ENCODE results near the gene ELAVL3. TPM values are rescaled to one million over a fixed set of nuclear protein-coding genes. Genes with fewer than 3 reads are reported as not detected.

Gene ELAVL3
- polyA plus RNA-seq, 3 donors = not detected

DNA sequence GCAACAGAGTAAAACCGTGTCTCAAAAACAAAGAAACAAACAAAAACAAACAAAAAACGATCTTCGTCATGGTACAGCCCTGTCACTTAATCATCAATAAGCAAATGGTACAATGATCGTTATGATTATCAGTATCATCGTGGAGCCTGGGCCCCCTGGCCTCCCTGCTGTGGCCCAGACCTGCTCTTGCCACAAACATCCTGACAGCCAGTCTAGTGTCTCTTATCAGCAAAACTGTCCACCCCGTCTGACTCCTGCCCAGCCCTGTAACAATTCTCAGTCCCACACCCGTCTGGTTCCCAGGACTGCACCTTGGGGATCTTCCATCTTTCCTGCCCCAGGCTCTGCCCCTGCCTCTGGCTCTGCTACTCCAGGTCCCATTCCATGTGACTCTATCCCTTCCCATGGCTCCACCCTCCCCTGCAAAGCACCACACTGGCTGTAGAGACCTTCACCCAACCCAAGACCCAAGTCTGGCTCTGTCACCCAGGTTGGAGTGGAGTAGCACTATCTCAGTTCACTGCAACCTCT is 19.1 kb upstream of the ELAVL3 start:
- Mint-ChIP-seq H3K36me3 (peaks cover 23 to 35% of the 10 kb centered on the region in 2 donors), H3K27me3 (ENCODE audit: low read depth in 3 of 3) (peaks cover 0 to 3% (median 0%) of the 10 kb centered on the region in 3 donors), H3K9me3 (no peaks in the 10 kb centered on the region), H3K4me3 (no peak overlapping the region), H3K4me1 (peaks cover 6% of the 10 kb centered on the region), H3K27ac (peak overlapping the region in 2 of 7 donors; percentile 0 to 19)
- no peak overlapping the region for H2AFZ ChIP-seq (ENCODE audit: insufficient read depth, low read depth, low read length, poor library complexity, severe bottlenecking)
- intact Hi-C loops (cut with micrococcal nuclease) = no loop called here
- TF ChIP-seq, protein P1, sequence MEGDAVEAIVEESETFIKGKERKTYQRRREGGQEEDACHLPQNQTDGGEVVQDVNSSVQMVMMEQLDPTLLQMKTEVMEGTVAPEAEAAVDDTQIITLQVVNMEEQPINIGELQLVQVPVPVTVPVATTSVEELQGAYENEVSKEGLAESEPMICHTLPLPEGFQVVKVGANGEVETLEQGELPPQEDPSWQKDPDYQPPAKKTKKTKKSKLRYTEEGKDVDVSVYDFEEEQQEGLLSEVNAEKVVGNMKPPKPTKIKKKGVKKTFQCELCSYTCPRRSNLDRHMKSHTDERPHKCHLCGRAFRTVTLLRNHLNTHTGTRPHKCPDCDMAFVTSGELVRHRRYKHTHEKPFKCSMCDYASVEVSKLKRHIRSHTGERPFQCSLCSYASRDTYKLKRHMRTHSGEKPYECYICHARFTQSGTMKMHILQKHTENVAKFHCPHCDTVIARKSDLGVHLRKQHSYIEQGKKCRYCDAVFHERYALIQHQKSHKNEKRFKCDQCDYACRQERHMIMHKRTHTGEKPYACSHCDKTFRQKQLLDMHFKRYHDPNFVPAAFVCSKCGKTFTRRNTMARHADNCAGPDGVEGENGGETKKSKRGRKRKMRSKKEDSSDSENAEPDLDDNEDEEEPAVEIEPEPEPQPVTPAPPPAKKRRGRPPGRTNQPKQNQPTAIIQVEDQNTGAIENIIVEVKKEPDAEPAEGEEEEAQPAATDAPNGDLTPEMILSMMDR (IDR thresholded peaks at IDR 0.05) = no peak
- H3K4me3 ChIP-seq (replicated peaks in 1 of 3; ENCODE audit: low read depth in 2 of 3, low read length in 3 of 3) = no peak overlapping the region
- no peaks in the 10 kb centered on the region for H3K27me3 ChIP-seq (ENCODE audit: control insufficient read depth in 2 of 2, insufficient read depth in 2 of 2, low read length in 2 of 2)
- H3K27ac ChIP-seq (ENCODE audit: low read depth in 1 of 2, low read length in 2 of 2) = no peak overlapping the region
- peaks cover 16 to 19% of the 10 kb centered on the region in 2 donors for H3K36me3 ChIP-seq (replicated peaks in 1 of 2; ENCODE audit: control insufficient read depth in 1 of 2, insufficient read depth in 2 of 2, low read length in 2 of 2)
- H3K79me2 ChIP-seq (ENCODE audit: insufficient read depth, low read length) = no peaks in the 10 kb centered on the region
- H3K4me2 ChIP-seq (replicated peaks; ENCODE audit: extremely low read depth, low read length, poor library complexity, severe bottlenecking) = no peak overlapping the region
- H3K9me3 ChIP-seq (replicated peaks in 1 of 2; ENCODE audit: control insufficient read depth in 1 of 2, insufficient read depth in 1 of 2, low read length in 2 of 2) = no peaks in the 10 kb centered on the region
- no peaks in the 10 kb centered on the region for H4K20me1 ChIP-seq (ENCODE audit: insufficient read depth, low read length)
- no peak for DNase-seq
- H3K9ac ChIP-seq (ENCODE audit: insufficient read depth, low read length, poor library complexity, severe bottlenecking) = no peak overlapping the region
- H3K4me1 ChIP-seq (ENCODE audit: control insufficient read depth in 1 of 2, insufficient read depth in 2 of 2, low read length in 2 of 2) = peaks cover 5 to 6% of the 10 kb centered on the region in 2 donors
- 94% methylated on average over 6 of the region's 7 CpGs for WGBS (ENCODE audit: insufficient coverage)

GRCh38 chr19:11499220-11499726 is 18.4 kb upstream of the ELAVL3 start:
- intact Hi-C loops (cut with micrococcal nuclease) = no loop called here
- H3K4me2 ChIP-seq (replicated peaks; ENCODE audit: extremely low read depth, low read length, poor library complexity, severe bottlenecking) = no peak overlapping the region
- WGBS (ENCODE audit: insufficient coverage) = 100% methylated on average over 1 of the region's 6 CpGs
- Mint-ChIP-seq H3K27ac (peak overlapping the region in 1 of 7 donors; percentile 83), H3K4me1 (no peaks in the 10 kb centered on the region), H3K9me3 (no peaks in the 10 kb centered on the region), H3K27me3 (ENCODE audit: low read depth in 3 of 3) (peaks cover 0 to 3% (median 0%) of the 10 kb centered on the region in 3 donors), H3K36me3 (peaks cover 25 to 39% of the 10 kb centered on the region in 2 donors), H3K4me3 (no peak overlapping the region)
- H3K36me3 ChIP-seq (replicated peaks in 1 of 2; ENCODE audit: control insufficient read depth in 1 of 2, insufficient read depth in 2 of 2, low read length in 2 of 2) = peaks cover 20 to 22% of the 10 kb centered on the region in 2 donors
- H2AFZ ChIP-seq (ENCODE audit: insufficient read depth, low read depth, low read length, poor library complexity, severe bottlenecking) = no peak overlapping the region
- H3K9ac ChIP-seq (ENCODE audit: insufficient read depth, low read length, poor library complexity, severe bottlenecking) = no peak overlapping the region
- no peak for DNase-seq
- H3K27ac ChIP-seq (ENCODE audit: low read depth in 1 of 2, low read length in 2 of 2) = no peak overlapping the region
- H4K20me1 ChIP-seq (ENCODE audit: insufficient read depth, low read length) = no peaks in the 10 kb centered on the region
- no peaks in the 10 kb centered on the region for H3K27me3 ChIP-seq (ENCODE audit: control insufficient read depth in 2 of 2, insufficient read depth in 2 of 2, low read length in 2 of 2)
- H3K9me3 ChIP-seq (replicated peaks in 1 of 2; ENCODE audit: control insufficient read depth in 1 of 2, insufficient read depth in 1 of 2, low read length in 2 of 2) = no peaks in the 10 kb centered on the region
- TF ChIP-seq, protein P1 (IDR thresholded peaks at IDR 0.05) = no peak
- H3K4me1 ChIP-seq (ENCODE audit: control insufficient read depth in 1 of 2, insufficient read depth in 2 of 2, low read length in 2 of 2) = no peaks in the 10 kb centered on the region
- H3K4me3 ChIP-seq (replicated peaks in 1 of 3; ENCODE audit: low read depth in 2 of 3, low read length in 3 of 3) = no peak overlapping the region
- H3K79me2 ChIP-seq (ENCODE audit: insufficient read depth, low read length) = no peaks in the 10 kb centered on the region

Measured in CD14-positive monocyte (primary cell).